NCI-H128 (cell line): ENCODE results near the gene C3.
"Not testable (repeated sequence)": the region's sequence is repeated elsewhere in the genome, so short reads cannot be mapped to it uniquely, and the experiment has no call there.

Experiments used
- DNase-seq: peaks from one replicate; lab custom pipeline; 2025; ENCODE audit not compliant: unreplicated experiment; lab: John Stamatoyannopoulos, UW

Gene C3

GRCh38 chr19:6667114-6667627 lies 53.3 kb downstream of the C3 start:
- no peak for DNase-seq

GRCh38 chr19:6664916-6665315 lies 55.5 kb downstream of the C3 start:
- DNase-seq: no peak

- no peak for DNase-seq
These were observed 56.9 kb downstream of the C3 start for GRCh38 chr19:6663236-6664201.

- no peak for DNase-seq
These were observed 57.7 kb downstream of the C3 start for GRCh38 chr19:6662702-6663101.

- not testable (repeated sequence) for DNase-seq
These were observed 58.8 kb downstream of the C3 start for GRCh38 chr19:6661509-6662244.

GRCh38 chr19:6660930-6661329 lies 59.5 kb downstream of the C3 start:
- DNase-seq: no peak

GRCh38 chr19:6656390-6656789 lies 64.1 kb downstream of the C3 start:
- not testable (repeated sequence) for DNase-seq

- no peak for DNase-seq
These were observed 65.8 kb downstream of the C3 start for GRCh38 chr19:6654347-6655310.

GRCh38 chr19:6652805-6653094 lies 67.7 kb downstream of the C3 start:
- no peak for DNase-seq

- DNase-seq: no peak
These were observed 68.3 kb downstream of the C3 start for GRCh38 chr19:6651965-6652804.

GRCh38 chr19:6649185-6649584 lies 71.3 kb downstream of the C3 start:
- DNase-seq: no peak

- no peak for DNase-seq
These were observed 72.2 kb downstream of the C3 start for GRCh38 chr19:6648141-6648715.

GRCh38 chr19:6644796-6645195 lies 75.7 kb downstream of the C3 start:
- no peak for DNase-seq

- not testable (repeated sequence) for DNase-seq
These were observed 80.1 kb downstream of the C3 start for GRCh38 chr19:6640333-6640732.

GRCh38 chr19:6639439-6639838 lies 81.0 kb downstream of the C3 start:
- no peak for DNase-seq

GRCh38 chr19:6633456-6633813 lies 87.0 kb downstream of the C3 start:
- not testable (repeated sequence) for DNase-seq

GRCh38 chr19:6632747-6633455 lies 87.5 kb downstream of the C3 start:
- not testable (repeated sequence) for DNase-seq

- DNase-seq: peak; percentile 9
These were observed 88.3 kb downstream of the C3 start for GRCh38 chr19:6632002-6632621.
